GM10248 (cell line): ENCODE data around the gene ALKBH2.

Experiments
- CTCF ChIA-PET: fragments of 300-600 bp; sonication (Branson Sonifier 250); formaldehyde crosslinking; extraction: SDS; loops from one replicate; lab custom pipeline; 2021; ENCODE audit warnings: antibody characterized with exemption; lab: Yijun Ruan, JAX
- POLR2A ChIA-PET: fragments of 350-650 bp; sonication (Branson Sonifier 250); formaldehyde crosslinking; extraction: SDS; loops from one replicate; lab custom pipeline; 2020; ENCODE audit warnings: antibody characterized with exemption; lab: Yijun Ruan, JAX
- DNase-seq: peaks from one replicate; pipeline ENCODE4 v3.0.0; 2012; ENCODE audit errors: extremely low spot score
- TF ChIP-seq, protein P1 (sequence below): IDR thresholded peaks from 2 replicates; pipeline ENCODE4 v1.5.1; 2012; ENCODE audit warnings: mild to moderate bottlenecking, low read depth; ENCODE audit errors: extremely low read depth, missing control alignments, control extremely low read depth

Gene ALKBH2

DNA sequence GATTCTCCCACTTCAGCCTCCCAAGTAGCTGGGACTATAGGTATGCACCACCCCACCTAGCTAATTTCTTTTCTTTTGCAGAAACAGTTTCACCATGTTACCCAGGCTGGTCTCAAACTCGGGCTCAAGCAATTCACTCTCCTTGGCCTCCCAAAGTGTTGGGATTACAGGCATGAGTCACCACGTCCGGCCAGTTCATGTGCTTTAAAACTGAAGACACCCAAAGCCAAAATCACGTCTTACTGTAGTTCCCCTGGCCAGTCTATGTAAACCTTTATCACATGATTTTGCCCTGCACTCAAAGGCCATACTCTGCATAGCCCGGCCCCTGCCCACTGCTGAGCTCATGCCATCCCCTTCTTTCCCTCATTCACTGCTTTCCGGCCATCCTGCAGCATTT is 4.5 kb downstream of the ALKBH2 start:
- CTCF ChIA-PET: interaction anchor here (1.3 kb wide), 1 partner anchor 34 kb away, joined by 3 read pairs; no protein-coding TSS in a partner anchor
- TF ChIP-seq, protein P1, sequence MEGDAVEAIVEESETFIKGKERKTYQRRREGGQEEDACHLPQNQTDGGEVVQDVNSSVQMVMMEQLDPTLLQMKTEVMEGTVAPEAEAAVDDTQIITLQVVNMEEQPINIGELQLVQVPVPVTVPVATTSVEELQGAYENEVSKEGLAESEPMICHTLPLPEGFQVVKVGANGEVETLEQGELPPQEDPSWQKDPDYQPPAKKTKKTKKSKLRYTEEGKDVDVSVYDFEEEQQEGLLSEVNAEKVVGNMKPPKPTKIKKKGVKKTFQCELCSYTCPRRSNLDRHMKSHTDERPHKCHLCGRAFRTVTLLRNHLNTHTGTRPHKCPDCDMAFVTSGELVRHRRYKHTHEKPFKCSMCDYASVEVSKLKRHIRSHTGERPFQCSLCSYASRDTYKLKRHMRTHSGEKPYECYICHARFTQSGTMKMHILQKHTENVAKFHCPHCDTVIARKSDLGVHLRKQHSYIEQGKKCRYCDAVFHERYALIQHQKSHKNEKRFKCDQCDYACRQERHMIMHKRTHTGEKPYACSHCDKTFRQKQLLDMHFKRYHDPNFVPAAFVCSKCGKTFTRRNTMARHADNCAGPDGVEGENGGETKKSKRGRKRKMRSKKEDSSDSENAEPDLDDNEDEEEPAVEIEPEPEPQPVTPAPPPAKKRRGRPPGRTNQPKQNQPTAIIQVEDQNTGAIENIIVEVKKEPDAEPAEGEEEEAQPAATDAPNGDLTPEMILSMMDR: no peak
- POLR2A ChIA-PET: no interaction called here
- no peak for DNase-seq

DNA sequence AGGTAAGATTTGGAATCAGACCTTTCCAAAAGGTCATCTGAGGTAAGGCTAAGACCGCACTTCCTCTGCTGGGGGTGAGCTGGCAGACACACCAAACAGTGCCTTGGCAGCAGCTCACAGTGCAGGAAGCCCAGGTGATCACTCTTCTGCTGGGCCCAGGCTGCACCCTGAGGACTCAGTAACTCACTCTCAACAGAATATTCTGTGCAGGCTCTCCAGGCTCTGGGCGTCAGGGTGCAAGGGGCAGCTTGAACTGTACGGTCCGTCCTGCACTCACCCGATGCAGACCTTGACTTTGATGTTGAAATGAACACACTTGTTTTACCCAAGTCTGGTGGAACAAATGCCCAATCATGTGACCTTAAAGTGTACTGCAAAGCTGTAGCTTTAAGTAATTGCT is 6.0 kb downstream of the ALKBH2 start:
- DNase-seq: no peak
- ChIA-PET CTCF (interaction anchor here (1.4 to 2.5 kb wide), 4 partner anchors 10 to 35 kb away, joined by 3 to 8 read pairs (median 4); partner anchors contain the start of gene USP30), POLR2A (no interaction called here)
- TF ChIP-seq, protein P1: no peak

DNA sequence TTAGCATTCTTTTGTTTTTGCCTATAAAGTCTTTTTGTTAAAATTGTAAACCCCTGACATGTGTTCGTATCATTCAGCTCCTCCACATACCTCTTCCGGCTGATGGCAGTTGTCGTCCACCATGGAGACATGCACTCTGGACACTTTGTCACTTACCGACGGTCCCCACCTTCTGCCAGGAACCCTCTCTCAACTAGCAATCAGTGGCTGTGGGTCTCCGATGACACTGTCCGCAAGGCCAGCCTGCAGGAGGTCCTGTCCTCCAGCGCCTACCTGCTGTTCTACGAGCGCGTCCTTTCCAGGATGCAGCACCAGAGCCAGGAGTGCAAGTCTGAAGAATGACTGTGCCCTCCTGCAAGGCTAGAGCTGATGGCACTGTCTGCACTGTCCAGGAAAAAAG is 7.7 kb downstream of the ALKBH2 start:
- TF ChIP-seq, protein P1: no peak
- ChIA-PET POLR2A (no interaction called here), CTCF (interaction anchor here (1.0 to 2.5 kb wide), 4 partner anchors 8 to 27 kb away, joined by 3 to 8 read pairs (median 4); no protein-coding TSS in a partner anchor)
- DNase-seq: no peak

DNA sequence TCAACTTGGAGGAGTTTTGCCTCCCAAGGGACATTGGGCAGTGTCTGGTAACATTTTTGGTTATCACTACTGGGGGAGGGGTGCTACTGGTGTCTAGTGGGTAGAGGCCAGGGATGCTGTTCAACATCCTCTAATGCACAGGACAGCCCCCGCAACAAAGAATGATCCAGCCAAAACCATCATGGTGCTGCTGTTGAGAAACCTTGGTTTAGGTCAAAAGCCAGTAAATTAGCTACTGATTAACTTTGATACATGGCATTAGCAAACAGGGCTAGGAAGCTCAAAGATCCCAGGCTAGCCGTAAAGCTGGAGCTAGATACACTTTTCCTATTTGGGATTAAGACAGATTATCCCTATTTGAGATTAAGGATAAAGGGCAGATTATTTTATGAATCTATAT is 8.8 kb downstream of the ALKBH2 start:
- no peak for DNase-seq
- ChIA-PET CTCF (interaction anchor here (0.9 to 1.4 kb wide), 4 partner anchors 8 to 27 kb away, joined by 3 read pairs; partner anchors contain the start of gene ALKBH2), POLR2A (no interaction called here)
- TF ChIP-seq, protein P1: no peak

DNA sequence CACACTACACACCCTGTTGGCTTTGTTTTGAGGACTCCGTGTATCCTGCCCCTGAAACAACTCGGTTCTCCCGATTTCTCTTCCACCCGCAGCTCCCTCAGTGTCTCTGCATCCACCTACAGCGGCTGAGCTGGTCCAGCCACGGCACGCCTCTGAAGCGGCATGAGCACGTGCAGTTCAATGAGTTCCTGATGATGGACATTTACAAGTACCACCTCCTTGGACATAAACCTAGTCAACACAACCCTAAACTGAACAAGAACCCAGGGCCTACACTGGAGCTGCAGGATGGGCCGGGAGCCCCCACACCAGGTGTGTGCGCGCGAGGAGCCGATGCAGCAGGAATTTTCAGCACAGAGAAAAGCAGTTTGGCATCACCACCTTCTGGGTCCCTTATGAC is 10.5 kb downstream of the ALKBH2 start:
- POLR2A ChIA-PET: interaction anchor here (0.6 kb wide), 1 partner anchor 325 kb away, joined by 3 read pairs; no protein-coding TSS in a partner anchor
- TF ChIP-seq, protein P1: no peak
- DNase-seq: no peak
- CTCF ChIA-PET: interaction anchor here (1.1 to 1.9 kb wide), 3 partner anchors 10 to 29 kb away, joined by 3 to 7 read pairs (median 3); partner anchors contain the start of gene ALKBH2

DNA sequence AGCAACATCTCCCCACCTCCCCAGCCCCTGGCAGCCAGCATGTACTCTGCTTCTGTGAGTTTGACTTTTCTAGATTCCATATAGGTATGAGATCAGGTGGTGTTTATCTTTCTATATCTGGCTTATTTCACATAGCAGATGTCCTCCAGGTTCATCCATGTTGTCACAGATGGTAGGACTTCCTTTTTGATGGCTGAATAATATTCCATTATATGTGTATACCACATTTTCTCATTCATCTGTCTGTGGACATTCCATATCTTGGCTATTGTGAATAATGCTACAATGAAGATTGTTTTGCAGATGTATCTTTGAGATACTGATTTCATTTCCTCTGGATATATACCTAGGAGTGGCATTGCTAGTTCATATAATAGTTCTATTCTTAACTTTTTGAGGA is 18.4 kb downstream of the ALKBH2 start:
- ChIA-PET POLR2A (no interaction called here), CTCF (no interaction called here)
- TF ChIP-seq, protein P1: no peak
- DNase-seq: no peak
